ENCODE measurements around the gene ZBTB14.

Gene ZBTB14

GRCh38 chr18:5239447-5239846 lies 56.1 kb downstream of the ZBTB14 start:
- H2BK5ac ChIP-seq (ENCODE audit: low read length), result no peak overlapping the region
- no peaks in the 10 kb centered on the region for H3K79me2 ChIP-seq (ENCODE audit: control insufficient read depth, insufficient read depth, low read length)
- H2BK15ac ChIP-seq (replicated peaks; ENCODE audit: low read depth), result no peak overlapping the region
- H3K56ac ChIP-seq (ENCODE audit: low read length), result no peak overlapping the region
- no peaks in the 10 kb centered on the region for H3K4me1 ChIP-seq (ENCODE audit: control insufficient read depth, low read depth, low read length)
- no peak for DNase-seq
- no peak overlapping the region for H3K4ac ChIP-seq (ENCODE audit: low read depth, low read length)
- no peak overlapping the region for H2BK120ac ChIP-seq (ENCODE audit: low read depth, low read length)
- no peak overlapping the region for H4K8ac ChIP-seq (ENCODE audit: low read depth, low read length)
- no peak overlapping the region for H3K4me3 ChIP-seq (ENCODE audit: low read length)
- no peak overlapping the region for H3K23ac ChIP-seq (ENCODE audit: low read length)
- no peaks in the 10 kb centered on the region for H3K27me3 ChIP-seq (ENCODE audit: insufficient read depth, low read length, poor library complexity)
- H3K4me2 ChIP-seq (ENCODE audit: low read length), result no peak overlapping the region
- WGBS (ENCODE audit: extremely low coverage, insufficient coverage, low lambda C conversion rate), result no CpG with 5 or more reads among the region's 4 CpGs
- H3K79me1 ChIP-seq (ENCODE audit: low read length), result peaks cover 4% of the 10 kb centered on the region
- no peak overlapping the region for H3K18ac ChIP-seq (ENCODE audit: low read length)
- H2AK5ac ChIP-seq (ENCODE audit: low read length), result no peak overlapping the region
- no peaks in the 10 kb centered on the region for H3K36me3 ChIP-seq (ENCODE audit: control insufficient read depth, insufficient read depth, low read length)
- H3K27ac ChIP-seq (ENCODE audit: low read depth, low read length), result no peak overlapping the region
- H3K9ac ChIP-seq (ENCODE audit: low read length), result peak overlapping the region; percentile 15
- no peak overlapping the region for H4K5ac ChIP-seq (ENCODE audit: low read length)

Measured in mesendoderm (in vitro differentiated cells).